LNCAP (cell line): Measurements from ENCODE around the gene NCSTN.

Experiments used
- CTCF ChIP-seq: fragments of 450-650 bp; IDR thresholded peaks from 2 replicates; pipeline ENCODE4 v1.5.1; 2017; ENCODE audit warnings: mild to moderate bottlenecking

Gene NCSTN

GRCh38 chr1:160361199-160361598 is 18.0 kb downstream of the NCSTN start:
- no peak for TF ChIP-seq CTCF

GRCh38 chr1:160361814-160362167 is 18.6 kb downstream of the NCSTN start:
- TF ChIP-seq CTCF, result no peak

- TF ChIP-seq CTCF, result no peak
Observed at GRCh38 chr1:160362168-160362957, 19.2 kb downstream of the NCSTN start.

- no peak for TF ChIP-seq CTCF
Observed at GRCh38 chr1:160363010-160363409, 19.8 kb downstream of the NCSTN start.

GRCh38 chr1:160363951-160364735 is 21.0 kb downstream of the NCSTN start:
- no peak for TF ChIP-seq CTCF

- TF ChIP-seq CTCF, result no peak
Observed at GRCh38 chr1:160365325-160365724, 22.1 kb downstream of the NCSTN start.

GRCh38 chr1:160366731-160367515 is 23.7 kb downstream of the NCSTN start, which contains the start of gene NHLH1:
TSS of gene NHLH1 (plus strand) at chr1:160367071. CDS start at chr1:160370732, 3,661 bp downstream.
- TF ChIP-seq CTCF, result no peak
